Uterus (tissue), 2 donors: ENCODE data around the gene PLEKHO1.

Experiments
- CTCF ChIP-seq, 4 experiments: fragments of 200-600 bp in 2 of 4; fragments of 450-650 bp in 2 of 4; sonication (generic) in 2 of 4; IDR thresholded peaks; one replicate each; pipeline ENCODE4 v1.5.1; 2016 to 2019; ENCODE audit warnings: antibody characterized with exemption in 4 of 4, mild to moderate bottlenecking in 2 of 4, moderate library complexity in 1 of 4
- POLR2A ChIP-seq, 2 donors: fragments of 450-650 bp; IDR thresholded peaks; one replicate each; pipeline ENCODE4 v1.6.1; 2016; ENCODE audit warnings: antibody characterized with exemption in 2 of 2, mild to moderate bottlenecking in 1 of 2, moderate library complexity in 1 of 2

GRCh38 chr1:150150133-150151021, 661 bp downstream of the PLEKHO1 start:
- TF ChIP-seq CTCF (IDR thresholded peaks at IDR 0.05) = no peak
- peak in 1 of 2 donors; percentile 11 for TF ChIP-seq POLR2A (IDR thresholded peaks at IDR 0.05)
